ENCODE measurements around the gene TLX2. TPM values are rescaled to one million over a fixed set of nuclear protein-coding genes. Genes with fewer than 3 reads are reported as not detected.

Gene TLX2
- total RNA-seq, 1 donor from 2014 or later: 6.6 TPM

DNA sequence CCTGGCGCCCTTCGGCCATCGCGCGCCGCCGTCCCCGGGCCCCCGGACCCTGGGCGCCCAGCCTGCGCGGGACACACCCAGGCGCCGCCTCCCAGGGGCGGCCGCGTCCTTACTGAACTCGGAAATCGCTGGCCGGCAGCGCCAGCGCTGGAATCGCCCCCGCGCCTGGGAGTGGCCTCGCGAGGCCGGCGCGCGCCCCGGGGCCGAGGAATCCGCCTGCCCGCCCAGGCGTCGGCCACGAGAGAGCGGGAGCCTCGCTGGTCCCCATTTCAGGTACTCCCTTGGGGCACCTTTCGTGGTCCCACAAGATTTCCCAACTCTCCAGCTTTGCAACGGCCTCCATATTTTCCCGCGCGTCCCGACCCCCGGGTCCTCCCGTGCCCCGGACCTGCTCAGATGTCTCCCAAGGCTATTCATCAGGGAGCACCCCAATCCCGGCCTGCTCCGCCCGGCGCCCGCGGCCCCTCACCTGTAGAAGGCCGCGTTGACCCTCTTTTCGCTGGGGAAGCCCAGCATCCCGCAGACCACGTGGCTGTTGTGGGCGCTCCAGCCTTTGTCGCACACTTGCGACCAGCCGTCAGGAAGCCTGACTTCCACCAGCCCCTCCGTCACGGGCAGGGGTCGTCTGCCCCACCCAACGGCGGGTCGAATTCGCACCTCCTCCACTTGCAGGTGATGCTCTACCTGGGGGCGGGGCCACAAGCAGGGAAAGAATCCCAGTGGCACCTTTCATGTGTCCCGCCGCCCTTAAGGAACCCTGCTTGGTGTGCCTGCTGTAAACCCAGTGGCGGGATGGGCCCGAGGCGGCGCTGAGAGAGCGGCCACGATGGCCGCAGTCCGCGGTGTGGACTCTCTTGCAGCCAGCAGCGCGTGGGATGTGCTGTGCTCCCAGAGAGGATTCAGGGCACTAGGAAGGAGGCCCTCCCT lies 34.9 kb downstream of the TLX2 start:
- no peaks in the 10 kb centered on the region for H3K36me3 ChIP-seq
- peak overlapping the region; percentile 72 for H3K27ac ChIP-seq
- no peak for DNase-seq (ENCODE audit: extremely low spot score in 2 of 2)
- H3K4me3 ChIP-seq: peak overlapping the region; percentile 53 to 78
- intact Hi-C loops (cut with DNase I): no loop called here
- no peaks in the 10 kb centered on the region for H3K27me3 ChIP-seq
- H3K9me3 ChIP-seq: no peaks in the 10 kb centered on the region
- H3K4me1 ChIP-seq: peaks cover 27% of the 10 kb centered on the region
- TF ChIP-seq, protein P1, sequence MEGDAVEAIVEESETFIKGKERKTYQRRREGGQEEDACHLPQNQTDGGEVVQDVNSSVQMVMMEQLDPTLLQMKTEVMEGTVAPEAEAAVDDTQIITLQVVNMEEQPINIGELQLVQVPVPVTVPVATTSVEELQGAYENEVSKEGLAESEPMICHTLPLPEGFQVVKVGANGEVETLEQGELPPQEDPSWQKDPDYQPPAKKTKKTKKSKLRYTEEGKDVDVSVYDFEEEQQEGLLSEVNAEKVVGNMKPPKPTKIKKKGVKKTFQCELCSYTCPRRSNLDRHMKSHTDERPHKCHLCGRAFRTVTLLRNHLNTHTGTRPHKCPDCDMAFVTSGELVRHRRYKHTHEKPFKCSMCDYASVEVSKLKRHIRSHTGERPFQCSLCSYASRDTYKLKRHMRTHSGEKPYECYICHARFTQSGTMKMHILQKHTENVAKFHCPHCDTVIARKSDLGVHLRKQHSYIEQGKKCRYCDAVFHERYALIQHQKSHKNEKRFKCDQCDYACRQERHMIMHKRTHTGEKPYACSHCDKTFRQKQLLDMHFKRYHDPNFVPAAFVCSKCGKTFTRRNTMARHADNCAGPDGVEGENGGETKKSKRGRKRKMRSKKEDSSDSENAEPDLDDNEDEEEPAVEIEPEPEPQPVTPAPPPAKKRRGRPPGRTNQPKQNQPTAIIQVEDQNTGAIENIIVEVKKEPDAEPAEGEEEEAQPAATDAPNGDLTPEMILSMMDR (IDR thresholded peaks at IDR 0.05): no peak
- peak in 1 of 2 donors; percentile 21 for TF ChIP-seq POLR2AphosphoS5 (IDR thresholded peaks at IDR 0.05; ENCODE audit: insufficient read depth in 1 of 2, low read depth in 1 of 2)

GRCh38 chr2:74550231-74550630 lies 36.0 kb downstream of the TLX2 start:
- Histone ChIP-seq H3K36me3 (no peaks in the 10 kb centered on the region), H3K4me3 (no peak overlapping the region), H3K4me1 (peaks cover 29% of the 10 kb centered on the region), H3K27ac (no peak overlapping the region), H3K27me3 (no peaks in the 10 kb centered on the region), H3K9me3 (no peaks in the 10 kb centered on the region)
- intact Hi-C loops (cut with DNase I): no loop called here
- no peak for TF ChIP-seq POLR2AphosphoS5 (IDR thresholded peaks at IDR 0.05; ENCODE audit: insufficient read depth in 1 of 2, low read depth in 1 of 2)
- TF ChIP-seq, protein P1 (IDR thresholded peaks at IDR 0.05): no peak
- TF ChIP-seq POLR2A (IDR thresholded peaks at IDR 0.05): no peak
- DNase-seq (ENCODE audit: extremely low spot score in 2 of 2): peak in 1 of 2 donors; percentile 58

DNA sequence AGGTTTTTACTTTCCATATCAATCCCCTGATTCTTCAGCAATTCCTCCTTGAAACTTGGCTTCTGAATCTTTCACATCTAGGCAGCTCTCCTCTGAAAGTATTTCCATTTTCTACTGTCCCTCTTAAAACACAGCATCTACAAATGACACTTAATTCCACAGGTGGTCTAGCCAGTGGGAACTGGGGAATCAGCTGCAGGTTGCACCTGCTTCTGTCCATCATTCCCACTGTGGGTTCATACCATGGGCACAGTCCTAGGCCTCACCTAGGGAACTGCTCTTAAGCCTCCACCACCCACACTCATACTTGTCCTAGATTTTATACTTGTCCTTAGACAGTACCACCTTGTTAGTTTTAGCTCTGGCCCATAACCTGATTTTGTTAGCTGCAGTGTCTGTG lies 37.3 kb downstream of the TLX2 start:
- H3K4me3 ChIP-seq: no peak overlapping the region
- H3K27ac ChIP-seq: no peak overlapping the region
- peaks cover 38% of the 10 kb centered on the region for H3K4me1 ChIP-seq
- TF ChIP-seq POLR2AphosphoS5 (IDR thresholded peaks at IDR 0.05; ENCODE audit: insufficient read depth in 1 of 2, low read depth in 1 of 2): no peak
- TF ChIP-seq, protein P1 (IDR thresholded peaks at IDR 0.05): no peak
- TF ChIP-seq POLR2A (IDR thresholded peaks at IDR 0.05): no peak
- H3K27me3 ChIP-seq: no peaks in the 10 kb centered on the region
- intact Hi-C loops (cut with DNase I): no loop called here
- no peaks in the 10 kb centered on the region for H3K9me3 ChIP-seq
- no peak for DNase-seq (ENCODE audit: extremely low spot score in 2 of 2)
- no peaks in the 10 kb centered on the region for H3K36me3 ChIP-seq

GRCh38 chr2:74551942-74552913 lies 38.0 kb downstream of the TLX2 start:
- intact Hi-C loops (cut with DNase I): no loop called here
- Histone ChIP-seq H3K4me1 (peaks cover 38% of the 10 kb centered on the region), H3K27ac (no peak overlapping the region), H3K4me3 (no peak overlapping the region), H3K36me3 (no peaks in the 10 kb centered on the region), H3K9me3 (no peaks in the 10 kb centered on the region), H3K27me3 (no peaks in the 10 kb centered on the region)
- DNase-seq (ENCODE audit: extremely low spot score in 2 of 2): no peak
- TF ChIP-seq POLR2AphosphoS5 (IDR thresholded peaks at IDR 0.05; ENCODE audit: insufficient read depth in 1 of 2, low read depth in 1 of 2) (no peak), POLR2A (IDR thresholded peaks at IDR 0.05) (no peak)
- TF ChIP-seq, protein P1 (IDR thresholded peaks at IDR 0.05): no peak

All from vagina (tissue), 2 donors.